Stimulated activated CD4-positive, alpha-beta T cell treated with anti-CD3 and anti-CD28 coated beads, Interleukin-4, amount 100 ng/mL, for 24 hours (primary cell): ENCODE measurements around the gene TPI1.

Source experiments
- DNase-seq: peaks from one replicate; pipeline ENCODE4 v3.0.0-alpha.2; 2020

TPI1 gene

DNA sequence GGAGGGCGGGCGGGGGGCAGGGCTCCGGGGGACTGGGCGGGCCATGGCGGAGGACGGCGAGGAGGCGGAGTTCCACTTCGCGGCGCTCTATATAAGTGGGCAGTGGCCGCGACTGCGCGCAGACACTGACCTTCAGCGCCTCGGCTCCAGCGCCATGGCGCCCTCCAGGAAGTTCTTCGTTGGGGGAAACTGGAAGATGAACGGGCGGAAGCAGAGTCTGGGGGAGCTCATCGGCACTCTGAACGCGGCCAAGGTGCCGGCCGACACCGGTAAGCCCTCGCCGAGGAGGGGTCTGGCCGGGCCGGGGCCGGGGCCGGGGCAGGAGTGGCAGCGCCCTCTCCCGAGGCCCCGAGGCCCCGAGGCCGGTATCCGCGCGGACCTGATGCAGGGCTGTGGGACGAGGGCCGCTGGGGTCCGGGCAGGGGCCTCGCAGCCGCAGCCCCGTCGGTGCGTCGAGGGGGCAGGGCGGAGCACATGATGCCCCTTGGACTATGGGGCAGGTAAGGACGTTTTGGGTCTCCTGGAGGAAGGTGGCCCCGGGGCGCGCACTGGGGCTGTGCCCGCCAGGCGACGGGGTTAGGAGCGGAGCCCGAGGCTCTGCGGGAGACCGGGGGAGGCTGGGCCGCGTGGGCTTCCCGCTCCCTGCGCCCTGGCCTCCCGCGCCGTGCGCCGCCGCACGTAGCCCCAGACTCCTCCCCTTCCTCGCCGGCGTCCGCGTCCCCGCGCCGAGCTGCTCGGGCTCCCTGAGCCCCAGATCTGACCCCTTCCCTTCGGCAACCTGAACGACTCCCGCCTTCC is at the start of gene TPI1:
Gene TPI1, plus strand, starts transcription at position 119 of the 798 bp plus-strand sequence. Its CDS starts 36 bp downstream, at position 155.
- peak; percentile 82 for DNase-seq

DNA sequence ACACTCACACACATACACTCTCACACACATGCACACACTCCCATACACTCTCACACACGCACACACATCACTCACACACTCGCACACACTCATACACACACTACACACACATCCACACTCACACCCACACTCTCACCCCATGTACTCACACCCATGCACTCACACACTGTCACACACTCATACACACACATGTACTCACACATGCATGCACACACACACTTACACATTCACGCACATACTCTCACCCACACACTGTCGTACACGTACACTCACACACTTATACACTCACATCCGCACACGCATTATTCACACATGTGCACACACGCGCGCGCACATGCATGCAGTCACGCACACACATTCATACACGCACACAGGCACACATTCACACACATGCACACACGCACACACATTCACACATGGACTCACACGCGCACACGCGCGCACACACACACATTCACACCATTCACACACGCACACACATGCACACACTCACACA is 49.6 kb upstream of the TPI1 start:
- DNase-seq = no peak

DNA sequence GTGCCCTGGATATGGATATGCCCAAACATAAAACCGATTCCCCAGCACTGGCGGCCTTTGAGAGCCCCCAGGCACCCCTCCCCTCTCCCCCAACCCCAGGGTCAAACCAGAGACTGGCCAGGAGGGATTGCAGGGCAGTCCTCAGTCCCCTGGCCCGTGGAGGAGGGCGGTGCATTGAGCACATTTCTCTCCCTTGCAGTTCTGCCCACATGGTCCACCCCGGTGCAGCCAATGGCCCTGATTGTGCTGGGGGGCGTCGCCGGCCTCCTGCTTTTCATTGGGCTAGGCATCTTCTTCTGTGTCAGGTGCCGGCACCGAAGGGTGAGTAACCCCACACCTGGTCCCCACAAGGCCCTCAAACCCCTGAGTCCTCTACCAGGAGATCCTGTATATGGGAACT is 49.1 kb upstream of the TPI1 start:
- no peak for DNase-seq

DNA sequence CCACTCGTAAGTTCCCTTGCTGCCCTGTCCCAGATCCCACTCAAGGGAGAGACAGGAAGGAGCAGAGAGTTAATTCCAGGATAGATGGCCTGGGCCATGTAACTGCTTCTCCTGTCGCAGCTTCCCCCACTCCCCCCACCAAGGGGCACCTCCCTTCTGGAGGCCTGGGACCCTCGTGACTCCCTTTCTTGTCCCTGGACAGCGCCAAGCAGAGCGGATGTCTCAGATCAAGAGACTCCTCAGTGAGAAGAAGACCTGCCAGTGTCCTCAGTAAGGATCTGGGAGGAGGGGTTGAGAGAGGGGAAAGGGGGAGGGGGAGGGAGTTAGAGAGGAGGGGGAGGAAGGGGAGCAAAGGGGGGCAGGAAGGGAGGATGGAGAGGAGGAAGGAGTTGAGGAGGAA is 48.7 kb upstream of the TPI1 start:
- no peak for DNase-seq

DNA sequence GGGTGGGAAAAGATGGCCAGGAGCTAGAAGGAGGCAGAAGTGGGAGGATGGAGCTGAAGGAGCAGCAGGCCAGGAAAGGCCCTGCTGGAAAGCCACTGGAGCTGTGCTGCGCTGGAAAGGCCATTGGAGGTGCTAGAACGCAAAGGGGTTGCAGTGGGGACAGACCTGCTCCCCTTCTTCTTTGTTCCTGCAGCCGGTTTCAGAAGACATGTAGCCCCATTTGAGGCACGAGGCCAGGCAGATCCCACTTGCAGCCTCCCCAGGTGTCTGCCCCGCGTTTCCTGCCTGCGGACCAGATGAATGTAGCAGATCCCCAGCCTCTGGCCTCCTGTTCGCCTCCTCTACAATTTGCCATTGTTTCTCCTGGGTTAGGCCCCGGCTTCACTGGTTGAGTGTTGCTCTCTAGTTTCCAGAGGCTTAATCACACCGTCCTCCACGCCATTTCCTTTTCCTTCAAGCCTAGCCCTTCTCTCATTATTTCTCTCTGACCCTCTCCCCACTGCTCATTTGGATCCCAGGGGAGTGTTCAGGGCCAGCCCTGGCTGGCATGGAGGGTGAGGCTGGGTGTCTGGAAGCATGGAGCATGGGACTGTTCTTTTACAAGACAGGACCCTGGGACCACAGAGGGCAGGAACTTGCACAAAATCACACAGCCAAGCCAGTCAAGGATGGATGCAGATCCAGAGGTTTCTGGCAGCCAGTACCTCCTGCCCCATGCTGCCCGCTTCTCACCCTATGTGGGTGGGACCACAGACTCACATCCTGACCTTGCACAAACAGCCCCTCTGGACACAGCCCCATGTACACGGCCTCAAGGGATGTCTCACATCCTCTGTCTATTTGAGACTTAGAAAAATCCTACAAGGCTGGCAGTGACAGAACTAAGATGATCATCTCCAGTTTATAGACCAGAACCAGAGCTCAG is 48.0 kb upstream of the TPI1 start:
- DNase-seq = no peak

DNA sequence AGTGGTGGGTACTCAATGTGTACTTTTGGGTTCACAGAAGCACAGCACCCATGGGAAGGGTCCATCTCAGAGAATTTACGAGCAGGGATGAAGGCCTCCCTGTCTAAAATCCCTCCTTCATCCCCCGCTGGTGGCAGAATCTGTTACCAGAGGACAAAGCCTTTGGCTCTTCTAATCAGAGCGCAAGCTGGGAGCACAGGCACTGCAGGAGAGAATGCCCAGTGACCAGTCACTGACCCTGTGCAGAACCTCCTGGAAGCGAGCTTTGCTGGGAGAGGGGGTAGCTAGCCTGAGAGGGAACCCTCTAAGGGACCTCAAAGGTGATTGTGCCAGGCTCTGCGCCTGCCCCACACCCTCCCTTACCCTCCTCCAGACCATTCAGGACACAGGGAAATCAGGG is 47.2 kb upstream of the TPI1 start:
- DNase-seq = no peak

DNA sequence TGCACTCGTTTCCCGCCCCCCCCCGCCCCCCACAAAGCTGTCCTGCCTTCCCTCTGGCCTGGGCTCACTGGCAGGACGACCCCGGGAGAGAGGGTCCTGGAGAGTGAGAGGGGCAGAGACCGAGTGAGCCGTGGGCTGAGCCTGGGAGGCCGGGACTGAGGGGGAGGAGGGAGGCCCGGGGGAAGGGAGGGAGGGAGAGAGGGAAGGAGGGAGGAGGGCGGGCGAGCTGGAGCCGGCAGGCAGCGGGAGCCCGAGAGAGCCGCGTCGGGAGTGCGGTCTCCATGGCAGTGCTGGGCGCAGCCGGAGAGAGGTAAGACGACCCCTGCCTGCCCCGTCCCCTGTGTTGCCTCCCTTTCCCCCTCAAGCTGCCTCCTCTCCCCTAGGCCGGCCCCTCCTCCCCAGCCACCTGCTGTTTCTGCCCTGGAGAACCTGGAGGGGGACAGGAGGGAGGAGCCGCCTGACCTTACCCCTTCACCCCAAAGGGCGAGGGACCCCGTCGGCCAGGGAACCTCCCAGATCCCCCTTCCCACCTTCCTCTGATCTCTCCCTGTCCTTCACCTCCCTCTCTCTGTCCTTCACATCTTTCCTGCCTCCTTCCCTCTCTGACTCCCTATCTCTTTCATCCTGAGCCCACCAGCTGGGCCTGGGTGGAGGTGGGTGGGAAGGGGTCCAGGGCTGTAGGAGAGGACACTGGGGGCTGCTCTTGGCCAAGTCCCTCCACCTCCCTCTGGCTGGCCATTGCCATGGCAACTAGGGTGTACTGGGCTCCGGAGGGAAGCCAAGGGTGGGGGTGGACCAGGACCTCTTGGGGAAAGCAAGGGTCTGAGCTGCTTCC is 45.5 kb upstream of the TPI1 start, which contains the start of gene GPR162:
Gene GPR162, plus strand, starts transcription at position 231 of the 835 bp plus-strand sequence. CDS start 2,078 bp downstream, outside the sequence.
- DNase-seq = no peak

DNA sequence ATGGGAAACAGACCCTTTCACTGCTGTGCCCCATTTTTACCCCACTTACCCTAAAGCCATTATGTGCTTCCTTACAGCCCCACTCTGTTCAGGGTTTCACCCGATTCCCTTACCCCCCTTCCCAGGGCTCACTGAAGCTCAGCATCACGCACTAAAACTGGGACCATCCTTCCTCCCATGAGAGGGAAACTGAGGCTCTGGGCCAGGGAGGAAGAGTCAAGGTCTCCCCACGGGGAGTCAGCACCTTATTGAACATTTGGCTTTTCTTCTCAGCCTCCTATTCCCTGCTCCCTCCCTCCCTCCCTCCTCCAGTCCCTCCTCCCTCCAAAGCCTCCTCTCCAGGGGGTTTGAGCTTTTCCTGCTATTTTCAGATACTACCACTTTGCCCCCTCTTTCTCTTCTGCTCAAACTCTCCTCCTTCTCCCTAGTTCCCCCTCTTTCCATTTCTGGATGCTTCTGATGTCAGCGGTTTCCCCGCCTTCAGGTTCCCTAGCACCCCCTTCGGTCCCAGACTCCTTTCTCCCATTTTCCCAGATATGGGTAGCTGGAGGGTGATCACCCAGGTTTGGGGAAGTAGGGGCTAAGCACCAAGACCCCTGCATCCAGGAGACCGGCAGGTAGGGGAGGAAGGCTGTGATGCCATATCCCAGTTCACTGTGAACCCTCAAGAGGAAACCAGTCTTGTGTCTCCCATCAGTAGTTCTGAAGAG is 44.8 kb upstream of the TPI1 start:
- DNase-seq = no peak

DNA sequence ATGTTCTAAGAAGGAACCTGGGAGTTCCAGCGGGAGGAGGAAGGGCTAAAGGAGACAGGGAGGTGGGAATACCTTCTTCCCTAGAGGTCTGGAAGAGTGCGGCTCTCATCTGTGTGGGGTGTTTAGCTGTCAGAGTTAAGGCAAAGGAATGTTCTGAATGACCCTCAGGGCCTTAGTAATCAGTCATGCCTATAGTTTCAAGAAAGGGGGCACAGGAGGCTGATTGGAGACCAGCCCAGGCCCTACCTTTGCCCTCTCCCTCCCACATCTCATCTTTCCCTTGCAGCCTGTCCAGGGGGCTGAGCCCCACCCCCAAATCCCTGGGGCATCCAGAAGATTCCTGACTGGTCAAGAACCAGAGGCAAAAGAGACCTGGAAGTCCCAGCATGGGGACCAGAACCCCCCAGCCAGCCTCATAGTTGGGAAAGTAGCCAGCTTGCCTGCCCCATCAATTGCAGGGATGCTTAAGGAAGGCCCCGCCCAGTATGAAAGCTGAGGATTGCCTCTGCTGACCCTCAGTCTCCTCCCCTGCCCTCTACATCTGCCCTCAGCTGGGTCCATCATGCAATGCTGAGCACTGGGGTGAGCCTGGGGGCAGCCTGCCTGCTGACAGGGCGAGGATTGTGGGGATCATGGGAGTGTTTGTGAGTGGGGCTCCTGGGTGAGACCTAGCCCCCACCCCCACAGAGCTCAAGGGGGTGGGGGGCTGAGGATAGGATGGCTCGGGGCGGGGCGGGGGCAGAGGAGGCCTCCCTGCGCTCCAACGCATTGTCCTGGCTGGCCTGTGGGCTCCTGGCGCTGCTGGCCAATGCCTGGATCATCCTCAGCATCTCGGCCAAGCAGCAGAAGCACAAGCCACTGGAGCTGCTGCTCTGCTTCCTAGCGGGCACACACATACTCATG is 43.9 kb upstream of the TPI1 start:
- DNase-seq = no peak

DNA sequence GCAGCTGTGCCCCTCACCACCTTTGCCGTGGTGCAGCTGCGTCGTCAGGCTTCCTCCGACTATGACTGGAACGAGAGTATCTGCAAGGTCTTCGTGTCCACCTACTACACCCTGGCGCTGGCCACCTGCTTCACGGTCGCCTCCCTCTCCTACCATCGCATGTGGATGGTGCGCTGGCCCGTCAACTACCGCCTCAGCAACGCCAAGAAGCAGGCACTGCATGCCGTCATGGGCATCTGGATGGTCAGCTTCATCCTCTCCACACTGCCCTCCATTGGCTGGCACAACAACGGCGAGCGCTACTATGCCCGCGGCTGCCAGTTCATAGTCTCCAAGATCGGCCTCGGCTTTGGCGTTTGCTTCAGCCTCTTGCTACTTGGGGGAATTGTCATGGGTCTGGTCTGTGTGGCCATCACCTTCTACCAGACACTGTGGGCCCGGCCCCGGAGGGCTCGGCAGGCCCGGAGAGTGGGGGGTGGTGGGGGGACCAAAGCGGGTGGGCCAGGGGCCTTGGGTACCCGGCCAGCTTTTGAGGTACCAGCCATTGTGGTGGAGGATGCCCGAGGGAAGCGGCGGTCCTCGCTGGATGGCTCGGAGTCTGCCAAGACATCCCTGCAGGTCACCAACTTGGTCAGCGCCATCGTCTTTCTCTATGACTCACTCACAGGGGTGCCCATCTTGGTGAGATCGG is 43.1 kb upstream of the TPI1 start:
- DNase-seq = no peak

DNA sequence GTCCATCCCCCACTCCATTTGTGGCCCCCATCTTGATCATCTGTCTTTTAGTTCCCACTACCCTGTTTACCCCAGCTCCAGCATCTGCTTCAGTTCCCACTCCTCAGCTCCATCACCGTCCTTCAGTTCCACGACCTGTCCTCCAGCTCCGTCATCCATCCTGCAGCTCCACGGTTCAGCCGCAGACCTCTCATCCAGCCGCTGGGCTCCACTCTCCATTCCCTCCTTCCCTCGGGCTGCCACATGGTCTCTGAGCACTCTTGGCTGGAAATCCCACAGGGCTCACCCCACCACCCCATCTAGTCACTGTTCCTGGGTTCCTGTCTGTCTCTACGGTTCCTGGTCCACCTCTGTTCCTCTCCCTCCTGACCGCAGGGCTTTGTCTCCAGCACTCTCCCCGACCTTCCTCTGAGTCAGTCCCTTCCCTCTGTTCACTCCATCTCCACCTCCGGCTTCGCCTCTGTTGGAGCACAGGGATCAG is 42.4 kb upstream of the TPI1 start:
- no peak for DNase-seq

DNA sequence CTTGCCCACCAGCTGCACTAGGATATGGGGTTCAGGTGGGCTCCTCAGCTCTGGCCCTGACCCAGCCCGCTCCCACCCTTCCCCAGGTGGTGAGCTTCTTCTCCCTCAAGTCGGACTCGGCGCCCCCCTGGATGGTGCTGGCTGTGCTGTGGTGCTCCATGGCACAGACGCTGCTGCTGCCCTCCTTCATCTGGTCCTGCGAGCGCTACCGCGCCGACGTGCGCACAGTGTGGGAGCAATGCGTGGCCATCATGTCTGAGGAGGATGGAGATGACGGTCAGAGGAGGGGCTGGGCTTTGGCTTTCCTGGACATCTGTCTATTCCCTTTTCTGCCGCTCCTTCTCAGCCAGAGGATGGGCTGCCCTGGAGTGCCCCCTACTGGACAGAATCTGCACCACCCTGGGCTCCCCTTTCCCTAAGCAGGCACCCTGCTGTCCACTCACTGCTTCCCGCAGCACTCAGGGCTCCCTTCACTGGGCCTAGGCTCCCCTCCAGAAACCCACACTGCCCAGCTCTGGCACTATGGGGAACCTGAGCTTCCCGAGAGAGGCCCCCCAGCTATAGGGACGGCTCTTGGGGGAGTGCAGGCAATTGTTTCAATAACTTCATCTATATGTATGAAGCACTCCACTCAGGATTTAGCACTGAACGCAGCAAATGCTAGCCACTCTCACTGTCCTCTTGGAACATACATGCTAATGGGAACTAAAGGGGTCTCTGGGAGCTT is 41.8 kb upstream of the TPI1 start:
- DNase-seq = peak; percentile 87

DNA sequence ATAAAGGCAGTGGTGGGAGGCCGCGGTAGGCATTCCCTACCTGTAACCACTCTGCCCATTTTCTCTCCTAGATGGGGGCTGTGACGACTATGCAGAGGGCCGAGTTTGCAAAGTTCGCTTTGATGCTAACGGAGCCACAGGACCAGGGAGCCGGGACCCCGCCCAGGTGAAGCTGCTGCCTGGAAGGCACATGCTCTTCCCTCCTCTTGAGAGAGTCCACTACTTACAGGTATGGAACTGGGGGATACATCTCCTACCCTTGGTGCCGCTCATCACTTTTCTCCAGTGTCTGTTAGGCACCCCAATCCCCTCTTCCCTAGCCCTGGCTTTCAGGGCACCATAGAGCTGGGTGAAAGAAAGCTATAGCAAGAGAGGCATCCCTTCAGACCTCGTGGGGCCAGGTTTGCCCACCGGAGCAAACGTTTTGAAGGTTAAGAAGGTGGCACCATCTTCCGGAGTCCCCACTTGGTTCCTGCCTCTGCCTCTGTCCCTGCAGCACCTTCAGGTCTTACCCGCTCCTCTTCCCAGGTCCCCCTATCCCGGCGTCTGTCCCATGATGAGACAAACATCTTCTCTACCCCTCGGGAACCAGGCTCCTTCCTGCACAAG is 41.1 kb upstream of the TPI1 start:
- DNase-seq = no peak

DNA sequence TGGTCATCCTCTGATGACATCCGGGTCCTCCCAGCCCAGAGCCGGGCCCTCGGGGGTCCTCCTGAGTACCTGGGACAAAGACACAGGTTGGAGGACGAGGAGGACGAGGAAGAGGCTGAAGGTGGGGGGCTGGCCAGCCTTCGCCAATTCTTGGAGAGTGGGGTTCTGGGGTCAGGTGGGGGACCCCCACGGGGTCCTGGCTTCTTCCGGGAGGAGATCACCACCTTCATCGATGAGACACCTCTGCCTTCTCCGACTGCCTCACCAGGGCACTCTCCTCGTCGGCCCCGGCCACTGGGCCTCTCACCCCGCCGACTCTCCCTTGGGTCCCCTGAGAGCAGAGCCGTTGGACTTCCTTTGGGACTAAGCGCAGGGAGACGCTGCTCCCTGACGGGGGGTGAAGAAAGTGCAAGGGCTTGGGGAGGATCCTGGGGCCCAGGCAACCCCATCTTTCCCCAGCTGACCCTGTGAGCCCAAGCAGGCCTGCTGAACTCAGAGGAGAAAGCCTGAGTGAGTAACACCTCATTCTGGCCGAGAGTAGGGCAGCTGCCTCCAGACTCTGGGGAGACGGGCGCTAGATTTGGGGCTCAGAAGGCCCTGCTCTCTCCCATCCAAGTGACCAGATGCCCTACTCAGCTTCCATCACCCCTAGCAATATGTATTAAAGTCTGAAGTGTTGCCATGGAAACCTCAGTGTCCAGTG is 40.4 kb upstream of the TPI1 start:
- DNase-seq = no peak

DNA sequence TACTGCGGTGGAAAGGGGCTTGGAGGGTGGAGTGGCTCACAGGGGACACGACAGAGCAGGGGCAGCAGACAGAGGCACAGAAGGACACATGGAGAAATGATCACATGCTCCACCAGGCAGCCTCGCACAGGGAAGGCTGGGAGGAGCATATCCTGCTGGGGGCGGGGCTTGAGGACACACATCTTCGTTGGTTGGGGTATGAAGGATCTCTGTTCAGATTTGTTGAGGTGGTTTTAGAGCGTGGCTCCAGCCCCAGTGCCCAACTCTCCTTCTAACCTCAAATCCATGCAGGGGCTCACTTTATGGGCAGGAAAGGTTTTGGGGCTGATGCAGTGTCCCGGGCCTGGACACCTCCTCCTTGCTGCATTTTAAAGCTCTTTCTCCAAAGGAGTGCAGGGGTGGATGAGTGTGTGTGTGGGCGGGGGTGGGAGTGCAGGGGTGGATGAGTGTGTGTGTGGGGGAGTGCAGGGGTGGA is 39.9 kb upstream of the TPI1 start:
- DNase-seq = peak; percentile 54

DNA sequence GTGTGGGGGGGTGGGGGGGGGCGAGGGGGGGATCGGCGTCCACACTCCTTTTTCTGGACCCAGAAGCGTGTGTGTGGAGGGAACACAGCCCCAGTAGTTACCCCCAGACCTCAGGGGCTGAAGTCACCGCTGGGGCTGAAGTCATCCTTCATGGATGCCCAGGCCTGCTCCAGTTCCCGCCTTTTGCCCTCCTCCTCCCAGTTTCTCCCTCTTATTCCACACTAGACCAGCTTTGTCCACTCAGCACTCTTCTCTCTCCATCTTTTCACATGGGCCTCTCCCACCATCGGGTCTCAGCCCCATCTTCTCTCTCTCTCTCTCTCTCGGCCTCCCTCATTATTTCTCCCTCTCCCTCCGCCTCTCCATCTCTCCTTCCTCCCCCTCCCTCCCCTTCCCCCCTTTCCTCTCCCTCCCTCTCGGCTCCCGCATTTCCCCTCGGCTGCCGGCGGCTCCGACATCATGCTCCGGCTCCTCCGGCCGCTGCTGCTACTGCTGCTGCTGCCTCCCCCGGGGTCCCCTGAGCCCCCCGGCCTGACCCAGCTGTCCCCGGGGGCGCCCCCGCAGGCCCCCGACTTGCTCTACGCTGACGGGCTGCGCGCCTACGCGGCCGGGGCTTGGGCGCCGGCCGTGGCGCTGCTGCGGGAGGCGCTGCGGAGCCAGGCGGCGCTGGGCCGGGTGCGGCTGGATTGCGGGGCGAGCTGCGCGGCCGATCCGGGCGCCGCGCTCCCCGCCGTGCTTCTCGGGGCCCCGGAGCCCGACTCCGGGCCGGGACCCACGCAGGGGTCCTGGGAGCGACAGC is 39.1 kb upstream of the TPI1 start, which contains the start of gene P3H3:
Gene P3H3, plus strand, starts transcription at position 426 of the 799 bp plus-strand sequence. Its CDS starts 34 bp downstream, at position 460.
- DNase-seq = no peak
